SK-N-SH treated with all-trans-retinoic acid at 6 μM for 48 hours (cell line): ENCODE data around the gene SOD1.

Source experiments
- ATAC-seq: fragments of 200-7000 bp; cut with Tn5 transposase; 3 replicates; pipeline ENCODE4 v1.9.1; 2020; ENCODE audit warnings: mild to moderate bottlenecking, moderate library complexity
- ARNTL ChIP-seq: fragments of 450-650 bp; formaldehyde crosslinking; IDR thresholded peaks from 2 replicates; pipeline ENCODE4 v1.5.0; 2020; ENCODE audit warnings: low read depth, mild to moderate bottlenecking, moderate library complexity, borderline replicate concordance
- BACH2 ChIP-seq: fragments of 250-450 bp; sonication (Bioruptor Pico); IDR thresholded peaks from 2 replicates; pipeline ENCODE4 v1.9.0; 2021; ENCODE audit warnings: mild to moderate bottlenecking, borderline replicate concordance
- CREB5 ChIP-seq: fragments of 250-450 bp; sonication (Bioruptor Pico); IDR thresholded peaks from 2 replicates; pipeline ENCODE4 v1.5.1; 2020; ENCODE audit warnings: low read depth, mild to moderate bottlenecking, moderate library complexity
- CSDC2 ChIP-seq: fragments of 250-450 bp; sonication (Bioruptor Pico); IDR thresholded peaks from 2 replicates; pipeline ENCODE4 v1.5.0; 2020; ENCODE audit warnings: mild to moderate bottlenecking, moderate library complexity
- ESRRG ChIP-seq: fragments of 250-450 bp; sonication (Bioruptor Pico); IDR thresholded peaks from 2 replicates; pipeline ENCODE4 v1.6.1; 2021; ENCODE audit warnings: mild to moderate bottlenecking
- GLIS3 ChIP-seq: fragments of 250-450 bp; sonication (Bioruptor Pico); IDR thresholded peaks from 2 replicates; pipeline ENCODE4 v1.5.0; 2020; ENCODE audit warnings: mild to moderate bottlenecking, moderate library complexity
- ISL1 ChIP-seq: fragments of 250-450 bp; sonication (Bioruptor Pico); IDR thresholded peaks from 2 replicates; pipeline ENCODE4 v2.1.2; 2022; ENCODE audit warnings: mild to moderate bottlenecking, moderate library complexity
- OSR1 ChIP-seq: fragments of 250-450 bp; sonication (Bioruptor Pico); IDR thresholded peaks from 2 replicates; pipeline ENCODE4 v1.8.0; 2022; ENCODE audit warnings: moderate library complexity, mild to moderate bottlenecking, inconsistent platforms
- PPARA ChIP-seq: fragments of 250-450 bp; sonication (Bioruptor Pico); IDR thresholded peaks from 2 replicates; pipeline ENCODE4 v1.5.0; 2020; ENCODE audit warnings: mild to moderate bottlenecking, borderline replicate concordance
- RARB ChIP-seq: fragments of 250-450 bp; sonication (Bioruptor Pico); IDR thresholded peaks from 2 replicates; pipeline ENCODE4 v1.8.0; 2021; ENCODE audit warnings: mild to moderate bottlenecking, moderate library complexity
- SNAI2 ChIP-seq: fragments of 250-450 bp; sonication (Bioruptor Pico); IDR thresholded peaks from 2 replicates; pipeline ENCODE4 v1.5.0; 2020; ENCODE audit warnings: mild to moderate bottlenecking, moderate library complexity
- TCF4 ChIP-seq: fragments of 250-450 bp; sonication (Bioruptor Pico); IDR thresholded peaks from 2 replicates; pipeline ENCODE4 v1.8.0; 2021; ENCODE audit warnings: mild to moderate bottlenecking, moderate library complexity, borderline replicate concordance
- TOX ChIP-seq: fragments of 250-450 bp; sonication (Bioruptor Pico); IDR thresholded peaks from 2 replicates; pipeline ENCODE4 v1.8.0; 2021; ENCODE audit warnings: mild to moderate bottlenecking, moderate library complexity, borderline replicate concordance
- ZC3H10 ChIP-seq: fragments of 250-450 bp; sonication (Bioruptor Pico); IDR thresholded peaks from 2 replicates; pipeline ENCODE4 v1.5.1; 2021; ENCODE audit warnings: mild to moderate bottlenecking, moderate library complexity
- ZFP3 ChIP-seq: fragments of 250-450 bp; sonication (Bioruptor Pico); IDR thresholded peaks from 2 replicates; pipeline ENCODE4 v1.5.0; 2020; ENCODE audit warnings: mild to moderate bottlenecking, moderate library complexity
- ZFP30 ChIP-seq: fragments of 450-650 bp; formaldehyde crosslinking; IDR thresholded peaks from 2 replicates; pipeline ENCODE4 v1.5.0; 2022; ENCODE audit warnings: mild to moderate bottlenecking, moderate library complexity
- ZNF70 ChIP-seq: fragments of 450-650 bp; formaldehyde crosslinking; IDR thresholded peaks from 2 replicates; pipeline ENCODE4 v1.5.0; 2020; ENCODE audit warnings: mild to moderate bottlenecking, moderate library complexity
- ZNF8 ChIP-seq: fragments of 450-650 bp; formaldehyde crosslinking; IDR thresholded peaks from 2 replicates; pipeline ENCODE4 v1.5.0; 2020; ENCODE audit warnings: mild to moderate bottlenecking, moderate library complexity
- TF ChIP-seq, protein P1 (sequence below): fragments of 250-450 bp; sonication (Bioruptor Pico); IDR thresholded peaks from 2 replicates; pipeline ENCODE4 v1.8.0; 2020; ENCODE audit warnings: mild to moderate bottlenecking, moderate library complexity, borderline replicate concordance
- TF ChIP-seq, protein P2 (sequence below): fragments of 250-450 bp; sonication (Bioruptor Pico); IDR thresholded peaks from 2 replicates; pipeline ENCODE4 v1.5.0; 2020; ENCODE audit warnings: mild to moderate bottlenecking, moderate library complexity
- TF ChIP-seq, protein P3 (sequence below): fragments of 250-450 bp; sonication (Bioruptor Pico); IDR thresholded peaks from 2 replicates; pipeline ENCODE4 v1.5.1; 2021; ENCODE audit warnings: mild to moderate bottlenecking, moderate library complexity

SOD1 gene

GRCh38 chr21:31698461-31698860 lies 39.0 kb downstream of the SOD1 start:
- TF ChIP-seq ZFP3 (CRISPR knock-in tag) (no peak), OSR1 (CRISPR knock-in tag) (no peak), CSDC2 (CRISPR knock-in tag) (no peak), PPARA (CRISPR knock-in tag) (no peak), BACH2 (no peak), ISL1 (CRISPR knock-in tag) (no peak), GLIS3 (CRISPR knock-in tag) (no peak), ESRRG (CRISPR knock-in tag) (no peak), ZNF8 (no peak), TOX (no peak), CREB5 (CRISPR knock-in tag) (no peak), TCF4 (CRISPR knock-in tag) (no peak), ZC3H10 (CRISPR knock-in tag) (no peak), RARB (no peak)
- TF ChIP-seq, protein P1, sequence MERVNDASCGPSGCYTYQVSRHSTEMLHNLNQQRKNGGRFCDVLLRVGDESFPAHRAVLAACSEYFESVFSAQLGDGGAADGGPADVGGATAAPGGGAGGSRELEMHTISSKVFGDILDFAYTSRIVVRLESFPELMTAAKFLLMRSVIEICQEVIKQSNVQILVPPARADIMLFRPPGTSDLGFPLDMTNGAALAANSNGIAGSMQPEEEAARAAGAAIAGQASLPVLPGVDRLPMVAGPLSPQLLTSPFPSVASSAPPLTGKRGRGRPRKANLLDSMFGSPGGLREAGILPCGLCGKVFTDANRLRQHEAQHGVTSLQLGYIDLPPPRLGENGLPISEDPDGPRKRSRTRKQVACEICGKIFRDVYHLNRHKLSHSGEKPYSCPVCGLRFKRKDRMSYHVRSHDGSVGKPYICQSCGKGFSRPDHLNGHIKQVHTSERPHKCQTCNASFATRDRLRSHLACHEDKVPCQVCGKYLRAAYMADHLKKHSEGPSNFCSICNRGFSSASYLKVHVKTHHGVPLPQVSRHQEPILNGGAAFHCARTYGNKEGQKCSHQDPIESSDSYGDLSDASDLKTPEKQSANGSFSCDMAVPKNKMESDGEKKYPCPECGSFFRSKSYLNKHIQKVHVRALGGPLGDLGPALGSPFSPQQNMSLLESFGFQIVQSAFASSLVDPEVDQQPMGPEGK = no peak
- TF ChIP-seq, protein P2, sequence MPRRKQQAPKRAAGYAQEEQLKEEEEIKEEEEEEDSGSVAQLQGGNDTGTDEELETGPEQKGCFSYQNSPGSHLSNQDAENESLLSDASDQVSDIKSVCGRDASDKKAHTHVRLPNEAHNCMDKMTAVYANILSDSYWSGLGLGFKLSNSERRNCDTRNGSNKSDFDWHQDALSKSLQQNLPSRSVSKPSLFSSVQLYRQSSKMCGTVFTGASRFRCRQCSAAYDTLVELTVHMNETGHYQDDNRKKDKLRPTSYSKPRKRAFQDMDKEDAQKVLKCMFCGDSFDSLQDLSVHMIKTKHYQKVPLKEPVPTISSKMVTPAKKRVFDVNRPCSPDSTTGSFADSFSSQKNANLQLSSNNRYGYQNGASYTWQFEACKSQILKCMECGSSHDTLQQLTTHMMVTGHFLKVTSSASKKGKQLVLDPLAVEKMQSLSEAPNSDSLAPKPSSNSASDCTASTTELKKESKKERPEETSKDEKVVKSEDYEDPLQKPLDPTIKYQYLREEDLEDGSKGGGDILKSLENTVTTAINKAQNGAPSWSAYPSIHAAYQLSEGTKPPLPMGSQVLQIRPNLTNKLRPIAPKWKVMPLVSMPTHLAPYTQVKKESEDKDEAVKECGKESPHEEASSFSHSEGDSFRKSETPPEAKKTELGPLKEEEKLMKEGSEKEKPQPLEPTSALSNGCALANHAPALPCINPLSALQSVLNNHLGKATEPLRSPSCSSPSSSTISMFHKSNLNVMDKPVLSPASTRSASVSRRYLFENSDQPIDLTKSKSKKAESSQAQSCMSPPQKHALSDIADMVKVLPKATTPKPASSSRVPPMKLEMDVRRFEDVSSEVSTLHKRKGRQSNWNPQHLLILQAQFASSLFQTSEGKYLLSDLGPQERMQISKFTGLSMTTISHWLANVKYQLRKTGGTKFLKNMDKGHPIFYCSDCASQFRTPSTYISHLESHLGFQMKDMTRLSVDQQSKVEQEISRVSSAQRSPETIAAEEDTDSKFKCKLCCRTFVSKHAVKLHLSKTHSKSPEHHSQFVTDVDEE (CRISPR knock-in tag) = no peak
- TF ChIP-seq, protein P3, sequence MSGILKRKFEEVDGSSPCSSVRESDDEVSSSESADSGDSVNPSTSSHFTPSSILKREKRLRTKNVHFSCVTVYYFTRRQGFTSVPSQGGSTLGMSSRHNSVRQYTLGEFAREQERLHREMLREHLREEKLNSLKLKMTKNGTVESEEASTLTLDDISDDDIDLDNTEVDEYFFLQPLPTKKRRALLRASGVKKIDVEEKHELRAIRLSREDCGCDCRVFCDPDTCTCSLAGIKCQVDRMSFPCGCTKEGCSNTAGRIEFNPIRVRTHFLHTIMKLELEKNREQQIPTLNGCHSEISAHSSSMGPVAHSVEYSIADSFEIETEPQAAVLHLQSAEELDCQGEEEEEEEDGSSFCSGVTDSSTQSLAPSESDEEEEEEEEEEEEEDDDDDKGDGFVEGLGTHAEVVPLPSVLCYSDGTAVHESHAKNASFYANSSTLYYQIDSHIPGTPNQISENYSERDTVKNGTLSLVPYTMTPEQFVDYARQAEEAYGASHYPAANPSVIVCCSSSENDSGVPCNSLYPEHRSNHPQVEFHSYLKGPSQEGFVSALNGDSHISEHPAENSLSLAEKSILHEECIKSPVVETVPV (CRISPR knock-in tag) = no peak
- no peak for ATAC-seq

GRCh38 chr21:31700040-31700439 lies 40.5 kb downstream of the SOD1 start:
- TF ChIP-seq ZC3H10 (CRISPR knock-in tag) (no peak), ZFP3 (CRISPR knock-in tag) (no peak), GLIS3 (CRISPR knock-in tag) (no peak), RARB (no peak), ZNF70 (CRISPR knock-in tag) (no peak), BACH2 (no peak), SNAI2 (no peak), CSDC2 (CRISPR knock-in tag) (no peak), PPARA (CRISPR knock-in tag) (no peak), ISL1 (CRISPR knock-in tag) (no peak), ZFP30 (CRISPR knock-in tag) (no peak), CREB5 (CRISPR knock-in tag) (no peak), ZNF8 (no peak), TOX (no peak), ESRRG (CRISPR knock-in tag) (no peak), OSR1 (CRISPR knock-in tag) (no peak), ARNTL (CRISPR knock-in tag) (no peak)
- TF ChIP-seq, protein P2 (CRISPR knock-in tag) = no peak
- TF ChIP-seq, protein P3 (CRISPR knock-in tag) = no peak
- TF ChIP-seq, protein P1 = no peak
- TF ChIP-seq, all 23 proteins: peak for 0
- ATAC-seq = no peak
